Measurements from ENCODE around the gene SPEM3.

The SPEM3 gene

DNA sequence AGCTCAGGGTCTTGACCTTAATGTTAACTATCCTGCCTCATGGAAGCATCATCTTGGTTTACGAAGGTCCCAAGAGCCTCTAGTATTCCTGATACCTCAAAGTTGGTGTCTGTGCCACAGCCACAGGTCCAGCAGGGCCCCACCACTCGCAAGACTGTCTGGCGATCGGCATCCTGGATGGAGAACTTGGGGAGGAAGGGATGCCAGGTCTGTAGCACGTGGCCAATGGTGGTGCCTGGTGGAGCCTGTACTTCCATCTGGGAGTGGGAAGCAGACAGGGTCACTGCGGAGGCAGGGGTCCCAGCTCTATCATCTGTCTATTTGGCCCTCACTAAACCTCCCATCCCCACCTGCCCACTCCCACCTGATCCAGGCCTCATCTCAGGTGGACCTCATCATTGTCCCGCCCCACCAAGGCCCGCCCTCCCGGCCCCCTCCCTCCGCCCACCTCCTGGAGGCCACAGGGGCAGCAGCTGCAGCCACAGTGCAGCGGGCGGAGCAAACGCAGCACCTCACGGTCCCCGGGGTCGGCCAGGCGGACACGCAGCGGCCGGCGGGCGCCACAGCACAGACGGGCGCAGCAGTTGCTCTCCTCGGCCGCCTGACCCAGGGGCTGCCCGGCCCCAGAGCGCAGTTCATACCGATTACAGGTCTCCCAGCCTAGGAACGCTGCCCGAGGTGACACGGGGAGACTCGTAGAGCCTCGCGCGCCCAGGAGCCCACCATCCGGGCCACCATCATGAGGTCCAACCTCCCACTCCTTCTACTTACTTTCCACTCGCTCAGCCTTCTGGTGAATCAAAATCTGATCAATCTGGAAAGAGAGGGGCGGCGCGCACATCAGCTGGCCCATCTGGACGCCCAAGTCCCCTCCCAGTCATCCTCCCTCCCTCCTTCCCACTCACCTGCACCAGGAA, 35.7 kb upstream of the SPEM3 start:
- no peak for DNase-seq (ENCODE audit: low read depth)
- TF ChIP-seq, protein P1, sequence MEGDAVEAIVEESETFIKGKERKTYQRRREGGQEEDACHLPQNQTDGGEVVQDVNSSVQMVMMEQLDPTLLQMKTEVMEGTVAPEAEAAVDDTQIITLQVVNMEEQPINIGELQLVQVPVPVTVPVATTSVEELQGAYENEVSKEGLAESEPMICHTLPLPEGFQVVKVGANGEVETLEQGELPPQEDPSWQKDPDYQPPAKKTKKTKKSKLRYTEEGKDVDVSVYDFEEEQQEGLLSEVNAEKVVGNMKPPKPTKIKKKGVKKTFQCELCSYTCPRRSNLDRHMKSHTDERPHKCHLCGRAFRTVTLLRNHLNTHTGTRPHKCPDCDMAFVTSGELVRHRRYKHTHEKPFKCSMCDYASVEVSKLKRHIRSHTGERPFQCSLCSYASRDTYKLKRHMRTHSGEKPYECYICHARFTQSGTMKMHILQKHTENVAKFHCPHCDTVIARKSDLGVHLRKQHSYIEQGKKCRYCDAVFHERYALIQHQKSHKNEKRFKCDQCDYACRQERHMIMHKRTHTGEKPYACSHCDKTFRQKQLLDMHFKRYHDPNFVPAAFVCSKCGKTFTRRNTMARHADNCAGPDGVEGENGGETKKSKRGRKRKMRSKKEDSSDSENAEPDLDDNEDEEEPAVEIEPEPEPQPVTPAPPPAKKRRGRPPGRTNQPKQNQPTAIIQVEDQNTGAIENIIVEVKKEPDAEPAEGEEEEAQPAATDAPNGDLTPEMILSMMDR (IDR thresholded peaks at IDR 0.05; ENCODE audit: control insufficient read depth, insufficient read depth, low read depth, low read length, missing control alignments) = no peak
- peak overlapping the region; percentile 78 for H3K4me3 ChIP-seq (ENCODE audit: control insufficient read depth, low read depth, low read length)

DNA sequence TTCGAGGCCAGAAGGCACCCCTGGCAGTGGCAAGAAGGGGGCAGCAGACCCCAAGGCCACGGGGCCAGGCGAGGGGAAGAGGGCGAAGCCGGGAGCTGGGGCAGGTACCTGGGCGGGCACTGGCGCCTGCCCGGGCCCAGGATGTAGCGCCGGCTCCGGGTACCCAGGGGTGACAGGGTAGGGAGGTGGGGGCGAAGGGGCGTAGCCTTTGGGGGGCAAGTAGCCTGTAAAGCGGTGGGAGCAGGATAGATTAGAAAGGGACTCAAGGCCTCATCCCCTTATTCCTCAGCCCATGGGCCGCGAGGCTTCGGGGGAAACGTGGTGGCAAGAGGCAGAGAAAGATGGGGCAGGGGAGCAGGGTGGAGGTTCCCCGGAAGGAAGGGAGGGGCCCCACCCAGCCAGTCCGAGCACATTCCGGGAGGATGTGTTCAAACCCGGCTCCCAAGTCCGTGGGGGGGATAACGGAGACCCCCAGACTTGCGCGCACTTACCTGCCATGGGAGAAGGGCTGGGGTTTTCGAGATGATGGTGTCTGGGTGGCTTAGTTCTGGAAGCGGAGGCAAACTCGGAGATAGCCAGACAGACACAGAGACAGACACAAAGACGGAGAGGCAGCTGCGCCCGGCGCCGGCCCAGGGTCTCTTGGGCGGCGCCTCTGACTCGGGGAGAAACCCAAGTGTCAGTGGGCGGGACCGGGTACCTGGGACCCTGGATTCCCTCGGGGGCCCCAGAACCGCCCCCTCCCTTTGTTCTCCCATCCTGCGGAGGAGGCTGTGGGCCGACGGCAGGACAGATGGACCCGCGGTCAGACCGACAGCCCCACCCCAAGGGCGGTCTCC, 34.8 kb upstream of the SPEM3 start:
- no peak for DNase-seq (ENCODE audit: low read depth)
- peak overlapping the region; percentile 78 for H3K4me3 ChIP-seq (ENCODE audit: control insufficient read depth, low read depth, low read length)
- TF ChIP-seq, protein P1 (IDR thresholded peaks at IDR 0.05; ENCODE audit: control insufficient read depth, insufficient read depth, low read depth, low read length, missing control alignments) = peak; percentile 31

DNA sequence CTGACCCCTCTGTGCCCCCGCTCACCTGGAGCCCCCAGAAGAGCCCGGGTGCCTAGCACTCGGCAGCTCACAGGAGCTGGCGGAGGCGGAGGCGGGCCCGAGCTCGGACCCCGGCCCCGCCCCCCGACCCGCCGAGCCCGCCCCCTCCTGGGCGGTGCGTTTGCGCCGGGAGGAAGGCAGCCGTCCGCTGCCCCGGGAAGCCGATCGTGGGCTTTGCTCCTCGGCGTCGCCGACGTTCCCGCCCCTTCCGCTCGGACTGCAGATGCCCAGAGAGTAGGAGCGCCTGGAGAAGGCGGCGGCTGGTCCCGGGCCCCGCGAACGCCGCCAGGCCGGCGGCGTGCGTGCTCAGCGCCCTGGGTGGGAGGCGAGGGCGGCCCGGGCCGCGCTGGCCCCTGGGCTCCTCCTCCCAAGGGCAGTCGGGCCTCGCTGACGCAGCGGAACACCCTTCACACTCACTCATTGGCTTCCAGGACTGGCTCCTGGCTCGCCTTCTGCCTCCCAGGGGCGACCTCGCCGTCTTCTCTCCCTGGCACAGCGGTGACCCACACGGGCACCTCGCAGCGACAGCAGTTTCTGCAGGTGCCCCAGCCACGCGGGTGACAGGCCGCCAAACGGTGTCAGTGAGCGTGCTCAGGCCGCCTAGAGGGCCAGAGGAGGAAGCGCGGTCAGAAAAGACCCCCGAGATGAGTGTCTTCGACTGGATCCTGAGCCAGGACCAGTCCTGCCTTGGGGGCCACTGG, 34.0 kb upstream of the SPEM3 start, which contains the start of gene PLSCR3:
Gene PLSCR3, minus strand, starts transcription at position 74 of the 740 bp plus-strand sequence. CDS start 415 bp downstream, outside the sequence.
- TF ChIP-seq, protein P1 (IDR thresholded peaks at IDR 0.05; ENCODE audit: control insufficient read depth, insufficient read depth, low read depth, low read length, missing control alignments) = peak; percentile 46

DNA sequence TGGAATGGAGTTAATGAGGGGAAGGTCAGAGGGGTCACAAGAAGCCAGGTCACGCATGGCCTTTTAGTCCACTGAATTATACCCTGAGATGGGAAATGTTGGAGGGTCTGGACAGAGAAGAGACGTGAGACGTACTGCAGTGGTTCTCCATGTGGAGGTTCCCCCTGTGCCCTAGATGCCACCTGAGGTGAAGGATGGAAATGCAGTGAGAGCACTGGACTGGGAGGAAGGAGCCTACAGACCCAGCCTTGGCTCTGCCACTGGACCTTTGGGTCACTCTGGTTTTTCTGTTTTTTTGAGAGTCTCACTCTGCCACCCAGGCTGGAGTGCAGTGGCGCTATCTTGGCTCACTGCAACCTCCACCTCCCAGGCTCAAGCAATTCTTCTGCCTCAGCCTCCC, 32.5 kb upstream of the SPEM3 start:
- no peak for DNase-seq (ENCODE audit: low read depth)
- TF ChIP-seq, protein P1 (IDR thresholded peaks at IDR 0.05; ENCODE audit: control insufficient read depth, insufficient read depth, low read depth, low read length, missing control alignments) = no peak
- no peak overlapping the region for H3K4me3 ChIP-seq (ENCODE audit: control insufficient read depth, low read depth, low read length)

More for the DNA sequence above, 34.0 kb upstream of the SPEM3 start, which contains the start of gene PLSCR3:
- peak within 1 kb of the TSS; percentile 78 for H3K4me3 ChIP-seq (ENCODE audit: control insufficient read depth, low read depth, low read length)
- peak; percentile 35 for DNase-seq (ENCODE audit: low read depth)

DNA sequence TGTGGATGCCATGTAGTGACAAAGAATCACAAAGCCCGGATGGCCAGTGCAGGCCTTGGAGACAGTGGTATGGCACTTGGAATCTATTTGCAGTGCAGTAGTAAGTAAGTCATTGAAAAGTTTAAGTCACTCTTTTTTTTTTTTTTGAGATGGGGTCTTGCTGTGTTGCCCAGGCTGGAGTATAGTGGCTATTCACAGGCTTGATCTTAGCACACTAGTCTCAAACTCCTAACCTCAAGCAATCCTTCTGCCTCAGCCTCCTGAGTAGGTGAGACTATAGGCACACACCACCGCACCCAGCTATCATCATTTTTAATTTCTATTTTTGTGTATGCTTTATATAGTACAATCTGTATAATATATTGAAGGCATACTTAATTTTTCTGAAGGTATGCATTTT, 30.0 kb upstream of the SPEM3 start:
- DNase-seq (ENCODE audit: low read depth) = no peak
- no peak overlapping the region for H3K4me3 ChIP-seq (ENCODE audit: control insufficient read depth, low read depth, low read length)
- TF ChIP-seq, protein P1 (IDR thresholded peaks at IDR 0.05; ENCODE audit: control insufficient read depth, insufficient read depth, low read depth, low read length, missing control alignments) = no peak

Measured in AG09309 (cell line).